Vagina (tissue), 2 donors: ENCODE measurements around the gene KCNE2.

Source experiments
- CTCF ChIP-seq, 3 experiments: fragments of 450-650 bp in 2 of 3; fragments of 200-600 bp in 1 of 3; sonication (generic) in 1 of 3; IDR thresholded peaks; one replicate each; pipeline ENCODE4 v1.5.1; 2017 to 2019; ENCODE audit warnings: antibody characterized with exemption in 3 of 3, mild to moderate bottlenecking in 2 of 3, moderate library complexity in 2 of 3
- POLR2A ChIP-seq, 2 donors: fragments of 450-650 bp; IDR thresholded peaks; one replicate each; pipeline ENCODE4 v1.6.1; 2017; ENCODE audit warnings: antibody characterized with exemption in 2 of 2, mild to moderate bottlenecking in 2 of 2, moderate library complexity in 2 of 2

GRCh38 chr21:34363733-34364132 is at the start of gene KCNE2:
- TF ChIP-seq CTCF (IDR thresholded peaks at IDR 0.05) (no peak), POLR2A (IDR thresholded peaks at IDR 0.05) (no peak)
